HepG2 (cell line): Measurements from ENCODE around the gene CCDC8. TPM values are rescaled to one million over a fixed set of nuclear protein-coding genes. Genes with fewer than 3 reads are reported as not detected.

ENCODE experiments used
- FLYWCH1 ChIP-seq: sonication (generic); formaldehyde crosslinking; IDR thresholded peaks from 2 replicates; pipeline ENCODE4 v1.8.1; 2023; ENCODE audit warnings: mild to moderate bottlenecking, missing genetic modification reagents
- FOSL2 ChIP-seq: sonication (generic); formaldehyde crosslinking; IDR thresholded peaks from 2 replicates; pipeline ENCODE4 v1.4.0; 2020; ENCODE audit warnings: missing genetic modification reagents
- FOXK1 ChIP-seq: sonication (generic); formaldehyde crosslinking; IDR thresholded peaks from 2 replicates; pipeline ENCODE4 v1.4.0; 2020; ENCODE audit warnings: low read depth, missing genetic modification reagents, borderline replicate concordance
- MAZ ChIP-seq, 2 experiments: sonication (generic) in 1 of 2; formaldehyde crosslinking in 1 of 2; IDR thresholded peaks; 2 replicates each; pipeline versions ENCODE4 v1.5.0 to v1.6.1; 2012 to 2020; ENCODE audit warnings: low read depth in 2 of 2, mild to moderate bottlenecking in 2 of 2, borderline replicate concordance in 1 of 2, improper control_type of control experiment in 1 of 2, low read length in 1 of 2, missing genetic modification reagents in 1 of 2, moderate library complexity in 1 of 2
- MTA3 ChIP-seq: sonication (generic); formaldehyde crosslinking; IDR thresholded peaks from 2 replicates; pipeline ENCODE4 v1.4.0; 2020; ENCODE audit warnings: missing genetic modification reagents
- NFKB2 ChIP-seq: sonication (generic); formaldehyde crosslinking; IDR thresholded peaks from 2 replicates; pipeline ENCODE4 v1.4.0; 2020; ENCODE audit warnings: missing genetic modification reagents, borderline replicate concordance
- POLR2AphosphoS2 ChIP-seq: IDR thresholded peaks from 2 replicates; pipeline ENCODE4 v1.6.1; 2011; ENCODE audit warnings: low read depth, low read length, improper control_type of control experiment
- RXRA ChIP-seq: sonication (generic); formaldehyde crosslinking; IDR thresholded peaks from 2 replicates; pipeline ENCODE4 v1.5.1; 2020; ENCODE audit warnings: missing genetic modification reagents
- ZNF160 ChIP-seq: sonication (generic); formaldehyde crosslinking; IDR thresholded peaks from 2 replicates; pipeline ENCODE4 v1.8.0; 2022; ENCODE audit warnings: mild to moderate bottlenecking, inconsistent platforms, missing genetic modification reagents
- ZNF276 ChIP-seq: sonication (generic); formaldehyde crosslinking; IDR thresholded peaks from 2 replicates; pipeline ENCODE4 v1.4.0; 2020; ENCODE audit warnings: mild to moderate bottlenecking, low read depth, missing genetic modification reagents
- ZNF326 ChIP-seq: sonication (generic); formaldehyde crosslinking; IDR thresholded peaks from 2 replicates; pipeline ENCODE4 v1.4.0; 2020; ENCODE audit warnings: missing genetic modification reagents, borderline replicate concordance
- ZNF556 ChIP-seq: sonication (generic); formaldehyde crosslinking; IDR thresholded peaks from 2 replicates; pipeline ENCODE4 v1.4.0; 2020; ENCODE audit warnings: mild to moderate bottlenecking, missing genetic modification reagents, borderline replicate concordance
- ZNF670 ChIP-seq: sonication (generic); formaldehyde crosslinking; IDR thresholded peaks from 2 replicates; pipeline ENCODE4 v1.8.0; 2022; ENCODE audit warnings: mild to moderate bottlenecking, missing genetic modification reagents, borderline replicate concordance
- ZNF788 ChIP-seq: sonication (generic); formaldehyde crosslinking; IDR thresholded peaks from 2 replicates; pipeline ENCODE4 v1.5.0; 2020; ENCODE audit warnings: mild to moderate bottlenecking, missing genetic modification reagents, borderline replicate concordance
- ZNF879 ChIP-seq: sonication (generic); formaldehyde crosslinking; IDR thresholded peaks from 2 replicates; pipeline ENCODE4 v1.8.1; 2023; ENCODE audit warnings: missing genetic modification reagents
- polyA plus RNA-seq, 8 experiments: library from polyadenylated mRNA; depleted of rRNA in 3 of 8; stranded (reverse) in 7 of 8; unstranded in 1 of 8; fragments of >200 nt; fragmentation: Illumina TruSeq in 4 of 8; extraction: Trizol in 4 of 8; gene quantifications; 2 replicates each; pipeline versions ENCODE4 v1.2.1 to v1.2.3, GENCODE V29; 2011 to 2016; ENCODE audit warnings: low read depth in 4 of 8, missing spikeins in 1 of 8, mixed read lengths in 1 of 8; ENCODE audit not compliant: insufficient read depth in 1 of 8
- total RNA-seq, 5 experiments: library from RNA; depleted of rRNA; stranded (reverse); fragments of >200 nt; fragmentation: Illumina TruSeq; extraction: Trizol; gene quantifications; 2 replicates each; pipeline ENCODE4 v1.2.3, GENCODE V29; 2016; ENCODE audit warnings: low read depth in 1 of 5
- TF ChIP-seq, protein P1 (sequence below): sonication (generic); formaldehyde crosslinking; IDR thresholded peaks from 2 replicates; pipeline ENCODE4 v1.8.0; 2022; ENCODE audit warnings: missing genetic modification reagents, mild to moderate bottlenecking, inconsistent platforms, borderline replicate concordance
- TF ChIP-seq, protein P2 (sequence below): sonication (generic); formaldehyde crosslinking; conservative IDR thresholded peaks from 2 replicates; pipeline ENCODE4 v1.4.0; 2020; ENCODE audit warnings: missing genetic modification reagents
- TF ChIP-seq, protein P3 (sequence below), 2 experiments: sonication (generic) in 1 of 2; formaldehyde crosslinking in 1 of 2; IDR thresholded peaks; 2 replicates each; pipeline versions ENCODE4 v1.4.0 to v1.6.1; 2016 to 2020; ENCODE audit warnings: borderline replicate concordance in 1 of 2, low read depth in 1 of 2, mild to moderate bottlenecking in 1 of 2, missing genetic modification reagents in 1 of 2

Gene CCDC8
- total and polyA plus RNA-seq, 2 of the 13 experiments (the other 11 are each of a cell fraction or from before 2014, with no cell fraction given): 0.04 TPM; not detected in 1

DNA sequence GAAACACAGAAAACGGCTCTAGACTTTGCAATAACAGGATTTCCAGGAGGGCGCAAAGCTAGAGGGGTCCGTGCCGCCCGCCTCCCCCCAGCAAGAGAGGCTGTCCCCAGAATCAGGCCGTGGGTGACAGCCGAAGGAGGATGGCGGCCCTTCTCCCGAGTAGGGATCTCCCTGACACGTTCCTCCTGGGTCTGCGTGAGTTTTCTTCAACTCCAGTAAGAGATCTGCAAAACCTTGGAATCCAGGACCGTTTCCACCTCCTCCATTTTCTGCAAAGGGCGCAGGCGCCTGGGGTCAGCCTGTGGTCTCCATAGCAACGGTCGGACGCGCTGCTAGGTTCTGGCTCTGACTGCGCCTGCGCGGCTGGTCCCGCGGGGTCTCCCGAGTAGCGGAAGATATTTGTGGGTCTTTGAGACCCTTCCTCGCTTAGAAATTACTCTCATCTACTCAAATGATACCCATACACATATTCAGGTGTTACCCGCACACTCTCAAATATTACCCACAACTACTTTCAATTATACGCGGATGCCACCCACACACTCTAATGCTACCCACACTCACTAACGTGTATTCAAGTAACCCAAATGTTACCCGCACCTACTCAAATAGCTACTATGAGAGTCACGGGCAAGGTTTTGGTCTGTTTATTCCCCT is 13.3 kb upstream of the CCDC8 start (continued):
- TF ChIP-seq, protein P1, sequence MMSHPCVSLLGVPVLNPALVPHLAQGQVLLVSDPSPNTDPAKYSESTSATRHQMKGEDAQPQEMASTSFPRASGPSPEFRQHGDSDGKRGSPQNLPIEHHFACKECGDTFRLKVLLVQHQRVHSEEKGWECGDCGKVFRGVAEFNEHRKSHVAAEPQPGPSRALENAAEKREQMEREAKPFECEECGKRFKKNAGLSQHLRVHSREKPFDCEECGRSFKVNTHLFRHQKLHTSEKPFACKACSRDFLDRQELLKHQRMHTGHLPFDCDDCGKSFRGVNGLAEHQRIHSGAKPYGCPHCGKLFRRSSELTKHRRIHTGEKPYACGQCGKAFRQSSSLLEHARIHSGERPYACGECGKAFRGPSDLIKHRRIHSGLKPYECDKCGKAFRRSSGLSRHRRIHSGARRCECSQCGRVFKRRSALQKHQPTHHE (CRISPR knock-in tag): no peak
- TF ChIP-seq ZNF276 (CRISPR knock-in tag) (no peak), ZNF670 (CRISPR knock-in tag) (no peak), FOSL2 (CRISPR knock-in tag) (no peak), NFKB2 (CRISPR knock-in tag) (peak; percentile 68; the same call in 1 of the 2 replicates), ZNF326 (CRISPR knock-in tag) (no peak), FOXK1 (CRISPR knock-in tag) (no peak), ZNF556 (CRISPR knock-in tag) (peak; percentile 37; the same call in 1 of the 2 replicates), FLYWCH1 (CRISPR knock-in tag) (no peak), ZNF879 (no peak), MTA3 (CRISPR knock-in tag) (no peak), ZNF788 (CRISPR knock-in tag) (peak; percentile 58; the same call in 1 of the 2 replicates), ZNF160 (CRISPR knock-in tag) (no peak), POLR2AphosphoS2 (no peak), RXRA (CRISPR knock-in tag) (no peak), MAZ (IDR thresholded peaks at IDR 0.05; ENCODE audit: borderline replicate concordance, low read depth, low read length) (no peak), MAZ (CRISPR knock-in tag; IDR thresholded peaks at IDR 0.05; ENCODE audit: low read depth) (no peak)
- TF ChIP-seq, protein P2, sequence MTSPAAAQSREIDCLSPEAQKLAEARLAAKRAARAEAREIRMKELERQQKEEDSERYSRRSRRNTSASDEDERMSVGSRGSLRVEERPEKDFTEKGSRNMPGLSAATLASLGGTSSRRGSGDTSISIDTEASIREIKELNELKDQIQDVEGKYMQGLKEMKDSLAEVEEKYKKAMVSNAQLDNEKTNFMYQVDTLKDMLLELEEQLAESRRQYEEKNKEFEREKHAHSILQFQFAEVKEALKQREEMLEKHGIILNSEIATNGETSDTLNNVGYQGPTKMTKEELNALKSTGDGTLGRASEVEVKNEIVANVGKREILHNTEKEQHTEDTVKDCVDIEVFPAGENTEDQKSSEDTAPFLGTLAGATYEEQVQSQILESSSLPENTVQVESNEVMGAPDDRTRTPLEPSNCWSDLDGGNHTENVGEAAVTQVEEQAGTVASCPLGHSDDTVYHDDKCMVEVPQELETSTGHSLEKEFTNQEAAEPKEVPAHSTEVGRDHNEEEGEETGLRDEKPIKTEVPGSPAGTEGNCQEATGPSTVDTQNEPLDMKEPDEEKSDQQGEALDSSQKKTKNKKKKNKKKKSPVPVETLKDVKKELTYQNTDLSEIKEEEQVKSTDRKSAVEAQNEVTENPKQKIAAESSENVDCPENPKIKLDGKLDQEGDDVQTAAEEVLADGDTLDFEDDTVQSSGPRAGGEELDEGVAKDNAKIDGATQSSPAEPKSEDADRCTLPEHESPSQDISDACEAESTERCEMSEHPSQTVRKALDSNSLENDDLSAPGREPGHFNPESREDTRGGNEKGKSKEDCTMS: no peak
- TF ChIP-seq, protein P3, sequence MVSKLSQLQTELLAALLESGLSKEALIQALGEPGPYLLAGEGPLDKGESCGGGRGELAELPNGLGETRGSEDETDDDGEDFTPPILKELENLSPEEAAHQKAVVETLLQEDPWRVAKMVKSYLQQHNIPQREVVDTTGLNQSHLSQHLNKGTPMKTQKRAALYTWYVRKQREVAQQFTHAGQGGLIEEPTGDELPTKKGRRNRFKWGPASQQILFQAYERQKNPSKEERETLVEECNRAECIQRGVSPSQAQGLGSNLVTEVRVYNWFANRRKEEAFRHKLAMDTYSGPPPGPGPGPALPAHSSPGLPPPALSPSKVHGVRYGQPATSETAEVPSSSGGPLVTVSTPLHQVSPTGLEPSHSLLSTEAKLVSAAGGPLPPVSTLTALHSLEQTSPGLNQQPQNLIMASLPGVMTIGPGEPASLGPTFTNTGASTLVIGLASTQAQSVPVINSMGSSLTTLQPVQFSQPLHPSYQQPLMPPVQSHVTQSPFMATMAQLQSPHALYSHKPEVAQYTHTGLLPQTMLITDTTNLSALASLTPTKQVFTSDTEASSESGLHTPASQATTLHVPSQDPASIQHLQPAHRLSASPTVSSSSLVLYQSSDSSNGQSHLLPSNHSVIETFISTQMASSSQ (IDR thresholded peaks at IDR 0.05; ENCODE audit: low read depth): no peak
- TF ChIP-seq, protein P3 (CRISPR knock-in tag; IDR thresholded peaks at IDR 0.05; ENCODE audit: borderline replicate concordance): no peak
